ENCODE data around the gene ABCA2.
"Not testable (repeated sequence)": the region's sequence is repeated elsewhere in the genome, so short reads cannot be mapped to it uniquely, and the experiment has no call there.

Gene ABCA2

DNA sequence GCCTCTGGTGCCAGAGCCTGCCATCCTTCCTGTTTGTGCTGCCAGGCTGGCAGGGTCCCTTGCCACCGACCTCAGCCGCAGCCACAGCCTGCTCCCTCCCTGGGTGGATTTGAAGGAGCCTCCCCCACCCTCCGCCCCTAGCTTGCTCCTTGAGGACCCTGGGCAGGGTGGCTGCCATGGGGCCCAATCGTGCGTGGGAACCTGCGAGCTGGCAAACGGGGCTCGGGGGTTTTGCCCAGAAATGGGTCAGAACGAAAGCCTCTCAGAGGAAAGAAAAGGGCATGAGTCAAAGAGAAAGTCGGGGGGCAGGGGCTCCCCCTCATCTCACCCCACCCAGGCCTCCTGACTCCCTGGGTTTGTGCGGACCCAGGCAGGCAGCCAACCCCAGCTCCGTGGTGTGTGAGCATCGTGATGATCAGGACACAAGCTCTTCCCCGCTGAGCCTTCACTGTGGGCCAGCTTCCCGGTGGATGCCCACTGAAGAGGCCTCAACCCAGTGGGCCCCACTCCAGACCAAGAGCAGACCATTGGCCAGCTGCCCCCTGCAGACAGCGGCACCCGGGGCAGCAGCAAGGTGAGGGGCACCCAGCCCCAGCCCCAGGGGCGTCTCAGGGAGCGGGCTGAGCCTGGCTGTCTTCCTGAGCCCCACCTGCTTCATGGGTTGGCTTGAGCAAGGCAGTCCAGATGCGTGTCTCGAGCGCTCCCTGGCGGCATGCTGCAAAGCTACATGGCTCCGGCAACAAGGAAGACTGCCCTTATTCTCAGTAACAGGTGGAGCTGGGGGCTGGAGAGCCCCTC, 6.9 kb upstream of the ABCA2 start:
- TF ChIP-seq, protein P1, sequence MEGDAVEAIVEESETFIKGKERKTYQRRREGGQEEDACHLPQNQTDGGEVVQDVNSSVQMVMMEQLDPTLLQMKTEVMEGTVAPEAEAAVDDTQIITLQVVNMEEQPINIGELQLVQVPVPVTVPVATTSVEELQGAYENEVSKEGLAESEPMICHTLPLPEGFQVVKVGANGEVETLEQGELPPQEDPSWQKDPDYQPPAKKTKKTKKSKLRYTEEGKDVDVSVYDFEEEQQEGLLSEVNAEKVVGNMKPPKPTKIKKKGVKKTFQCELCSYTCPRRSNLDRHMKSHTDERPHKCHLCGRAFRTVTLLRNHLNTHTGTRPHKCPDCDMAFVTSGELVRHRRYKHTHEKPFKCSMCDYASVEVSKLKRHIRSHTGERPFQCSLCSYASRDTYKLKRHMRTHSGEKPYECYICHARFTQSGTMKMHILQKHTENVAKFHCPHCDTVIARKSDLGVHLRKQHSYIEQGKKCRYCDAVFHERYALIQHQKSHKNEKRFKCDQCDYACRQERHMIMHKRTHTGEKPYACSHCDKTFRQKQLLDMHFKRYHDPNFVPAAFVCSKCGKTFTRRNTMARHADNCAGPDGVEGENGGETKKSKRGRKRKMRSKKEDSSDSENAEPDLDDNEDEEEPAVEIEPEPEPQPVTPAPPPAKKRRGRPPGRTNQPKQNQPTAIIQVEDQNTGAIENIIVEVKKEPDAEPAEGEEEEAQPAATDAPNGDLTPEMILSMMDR (IDR thresholded peaks at IDR 0.05; ENCODE audit: borderline replicate concordance, control extremely low read depth, extremely low read depth, insufficient read depth, missing control alignments): peak; percentile 99
- DNase-seq (ENCODE audit: low spot score): peak; percentile 95
- in situ Hi-C loops (cut with MboI; ENCODE audit: low sequenced_read_pairs, unreplicated experiment): loop anchor here (10.0 kb wide), 1 partner anchor 260 kb away; no protein-coding TSS in a partner anchor

GRCh38 chr9:137034039-137034708, 6.1 kb upstream of the ABCA2 start:
- TF ChIP-seq, protein P1 (IDR thresholded peaks at IDR 0.05; ENCODE audit: borderline replicate concordance, control extremely low read depth, extremely low read depth, insufficient read depth, missing control alignments): no peak
- no peak for DNase-seq (ENCODE audit: low spot score)
- in situ Hi-C loops (cut with MboI; ENCODE audit: low sequenced_read_pairs, unreplicated experiment): loop anchor here (10.0 kb wide), 1 partner anchor 259 kb away; no protein-coding TSS in a partner anchor

GRCh38 chr9:137033481-137033880, 5.4 kb upstream of the ABCA2 start:
- in situ Hi-C loops (cut with MboI; ENCODE audit: low sequenced_read_pairs, unreplicated experiment): loop anchor here (10.0 kb wide), 1 partner anchor 259 kb away; no protein-coding TSS in a partner anchor
- DNase-seq (ENCODE audit: low spot score): not testable (repeated sequence)

- in situ Hi-C loops (cut with MboI; ENCODE audit: low sequenced_read_pairs, unreplicated experiment): loop anchor here (10.0 kb wide), 1 partner anchor 258 kb away; no protein-coding TSS in a partner anchor
- TF ChIP-seq, protein P1 (IDR thresholded peaks at IDR 0.05; ENCODE audit: borderline replicate concordance, control extremely low read depth, extremely low read depth, insufficient read depth, missing control alignments): no peak
Measured at GRCh38 chr9:137032858-137033257, 4.8 kb upstream of the ABCA2 start.

GRCh38 chr9:137031904-137032640, 4.0 kb upstream of the ABCA2 start, which contains the start of gene FUT7:
Gene FUT7 (minus strand): TSS chr9:137032088. CDS start chr9:137031991, 97 bp downstream.
- DNase-seq (ENCODE audit: low spot score): no peak
- in situ Hi-C loops (cut with MboI; ENCODE audit: low sequenced_read_pairs, unreplicated experiment): loop anchor here (10.0 kb wide), 1 partner anchor 257 kb away; no protein-coding TSS in a partner anchor
- TF ChIP-seq, protein P1 (IDR thresholded peaks at IDR 0.05; ENCODE audit: borderline replicate concordance, control extremely low read depth, extremely low read depth, insufficient read depth, missing control alignments): no peak

More at GRCh38 chr9:137032858-137033257, 4.8 kb upstream of the ABCA2 start:
- DNase-seq (ENCODE audit: low spot score): no peak

- in situ Hi-C loops (cut with MboI; ENCODE audit: low sequenced_read_pairs, unreplicated experiment): loop anchor here (10.0 kb wide), 1 partner anchor 256 kb away; no protein-coding TSS in a partner anchor
- TF ChIP-seq, protein P1 (IDR thresholded peaks at IDR 0.05; ENCODE audit: borderline replicate concordance, control extremely low read depth, extremely low read depth, insufficient read depth, missing control alignments): no peak
- no peak for DNase-seq (ENCODE audit: low spot score)
Measured at GRCh38 chr9:137030538-137031527, 2.8 kb upstream of the ABCA2 start.
